GM12801 (cell line): ENCODE results near the gene EGLN3.

Source experiments
- CTCF ChIP-seq: IDR thresholded peaks from one replicate; pipeline ENCODE4 v1.5.1; 2011; ENCODE audit warnings: control low read depth; ENCODE audit not compliant: insufficient read length; ENCODE audit errors: extremely low read depth

Gene EGLN3

GRCh38 chr14:33941718-33942117, 9.2 kb downstream of the EGLN3 start:
- TF ChIP-seq CTCF = no peak

- no peak for TF ChIP-seq CTCF
Observed at GRCh38 chr14:33940561-33941011, 10.3 kb downstream of the EGLN3 start.

- TF ChIP-seq CTCF = no peak
Observed at GRCh38 chr14:33938131-33938949, 12.5 kb downstream of the EGLN3 start.

GRCh38 chr14:33936391-33936790, 14.5 kb downstream of the EGLN3 start:
- no peak for TF ChIP-seq CTCF

- TF ChIP-seq CTCF = no peak
Observed at GRCh38 chr14:33934938-33935337, 15.9 kb downstream of the EGLN3 start.

GRCh38 chr14:33934043-33934750, 16.7 kb downstream of the EGLN3 start:
- no peak for TF ChIP-seq CTCF

GRCh38 chr14:33933386-33933933, 17.4 kb downstream of the EGLN3 start:
- no peak for TF ChIP-seq CTCF
